Measurements from ENCODE around the gene SEC14L6. TPM values are rescaled to one million over a fixed set of nuclear protein-coding genes. Genes with fewer than 3 reads are reported as not detected.

Gene SEC14L6
- total and polyA plus RNA-seq, 9 of the 15 experiments (the other 6 are each of a cell fraction or from before 2014, with no cell fraction given): 0.29 to 6.1 (median 1.9) TPM

DNA sequence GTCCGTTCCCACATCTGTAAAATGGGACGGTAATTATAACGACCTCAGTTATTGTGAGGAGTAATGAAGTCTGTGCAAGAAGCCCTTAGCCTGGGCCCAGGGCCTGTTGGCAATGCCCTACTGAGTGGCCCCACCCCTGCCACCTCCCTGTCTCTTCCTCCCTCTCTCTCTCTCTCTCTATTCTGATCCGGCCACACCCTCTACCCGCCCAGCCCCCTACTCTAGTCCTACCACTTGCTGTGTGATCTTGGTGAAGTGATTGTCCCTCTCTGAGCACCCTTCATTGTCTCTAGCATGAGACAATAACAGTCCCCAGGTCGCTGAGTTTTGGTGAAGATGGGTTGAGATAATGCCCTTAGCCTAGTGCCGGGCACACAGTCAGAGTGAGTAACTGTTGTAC lies 7.4 kb upstream of the SEC14L6 start:
- no peak overlapping the region for H2AFZ ChIP-seq (ENCODE audit: low read depth, low read length)
- no TSS peak for BruUV-seq (replicated peaks)
- peak overlapping the region in 1 of 2 experiments; percentile 17; a peak in 1 of 4 replicates for H3K9ac ChIP-seq (ENCODE audit: insufficient read depth in 1 of 2, low read depth in 2 of 2, low read length in 2 of 2)
- H3K9me3 ChIP-seq (replicated peaks; ENCODE audit: control insufficient read depth, insufficient read depth, low read depth, low read length): no peaks in the 10 kb centered on the region
- DNase-seq (ENCODE audit: extremely low read depth in 1 of 4, low spot score in 3 of 4) (no peak), ATAC-seq (no peak), FAIRE-seq (no peak)
- H4K20me1 ChIP-seq (replicated peaks; ENCODE audit: control insufficient read depth, insufficient read depth, low read length): no peaks in the 10 kb centered on the region
- CTCF ChIA-PET (ENCODE audit: low intra/inter-chr PET ratio): no interaction called here
- no peaks in the 10 kb centered on the region for H3K9me1 ChIP-seq (ENCODE audit: control insufficient read depth, insufficient read depth, low read length)
- WGBS (ENCODE audit: insufficient coverage, low coverage, missing lambda C conversion rate): 17% methylated on average over 5 of the region's 7 CpGs
- no peak overlapping the region for H3K27ac ChIP-seq (ENCODE audit: extremely low read depth, low read depth, low read length)
- POLR2A ChIA-PET: no interaction called here
- no peaks in the 10 kb centered on the region for H3K27me3 ChIP-seq (ENCODE audit: control insufficient read depth in 2 of 2, insufficient read depth in 2 of 2, low read length in 2 of 2)
- intact Hi-C loops (cut with micrococcal nuclease): no loop called here
- no peak overlapping the region for H3K4me3 ChIP-seq
- no peak overlapping the region for H3K4me2 ChIP-seq (ENCODE audit: insufficient read depth, low read length)
- no peaks in the 10 kb centered on the region for H3K79me2 ChIP-seq (ENCODE audit: control insufficient read depth, insufficient read depth, low read length)
- H3K4me1 ChIP-seq (replicated peaks in 1 of 2; ENCODE audit: control insufficient read depth in 2 of 2, insufficient read depth in 2 of 2, low read length in 2 of 2): peaks cover 0 to 13% of the 10 kb centered on the region in 2 experiments; a peak in 2 of 5 replicates
- no peaks in the 10 kb centered on the region for H3K36me3 ChIP-seq (ENCODE audit: control insufficient read depth, insufficient read depth, low read length)
- TF ChIP-seq BMI1 (IDR thresholded peaks at IDR 0.05; ENCODE audit: low read length) (no peak), ZNF507 (tag; conservative IDR thresholded peaks at IDR 0.05) (no peak), PHF8 (IDR thresholded peaks at IDR 0.05; ENCODE audit: borderline replicate concordance, low read length) (no peak), ATF7 (IDR thresholded peaks at IDR 0.05) (no peak), ETS2 (tag; IDR thresholded peaks at IDR 0.05; ENCODE audit: borderline replicate concordance, poor library complexity, severe bottlenecking) (no peak), GABPB2 (CRISPR knock-in tag; conservative IDR thresholded peaks at IDR 0.05) (no peak), SOX6 (IDR thresholded peaks at IDR 0.05) (no peak), ZNF316 (IDR thresholded peaks at IDR 0.05) (no peak)
- in situ Hi-C loops (cut with MboI): no loop called here

DNA sequence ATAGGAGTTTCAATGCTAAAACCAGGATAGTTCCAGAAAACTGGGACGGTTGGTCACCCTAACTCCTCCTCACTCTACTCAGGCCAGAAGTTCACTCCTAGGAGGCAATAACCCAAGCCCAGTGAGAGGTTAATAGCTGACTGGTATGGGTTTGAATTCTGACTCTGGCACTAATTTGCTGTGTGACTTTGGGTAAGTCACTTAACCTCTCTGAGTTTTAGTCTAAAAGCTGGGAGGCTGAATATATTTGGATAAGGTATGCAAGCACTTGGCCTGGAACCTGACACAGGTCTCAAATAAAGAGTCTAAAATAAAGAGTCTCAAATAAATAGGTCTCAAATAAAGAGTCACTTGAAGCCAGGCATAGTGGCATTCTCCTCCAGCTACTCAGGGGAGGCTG lies 6.2 kb upstream of the SEC14L6 start:
- no peaks in the 10 kb centered on the region for H4K20me1 ChIP-seq (replicated peaks; ENCODE audit: control insufficient read depth, insufficient read depth, low read length)
- H3K36me3 ChIP-seq (ENCODE audit: control insufficient read depth, insufficient read depth, low read length): no peaks in the 10 kb centered on the region
- H3K4me2 ChIP-seq (ENCODE audit: insufficient read depth, low read length): no peak overlapping the region
- no peak overlapping the region for H3K4me3 ChIP-seq
- no peak overlapping the region for H3K27ac ChIP-seq (ENCODE audit: extremely low read depth, low read depth, low read length)
- intact Hi-C loops (cut with micrococcal nuclease): no loop called here
- no peak for FAIRE-seq
- POLR2A ChIA-PET: interaction anchor here (0.7 kb wide), 1 partner anchor 97 kb away, joined by 3 read pairs; no protein-coding TSS in a partner anchor
- H2AFZ ChIP-seq (ENCODE audit: low read depth, low read length): no peak overlapping the region
- H3K9me3 ChIP-seq (replicated peaks; ENCODE audit: control insufficient read depth, insufficient read depth, low read depth, low read length): no peaks in the 10 kb centered on the region
- H3K79me2 ChIP-seq (ENCODE audit: control insufficient read depth, insufficient read depth, low read length): no peaks in the 10 kb centered on the region
- in situ Hi-C loops (cut with MboI): no loop called here
- H3K9ac ChIP-seq (ENCODE audit: insufficient read depth in 1 of 2, low read depth in 2 of 2, low read length in 2 of 2): no peak overlapping the region
- DNase-seq (ENCODE audit: extremely low read depth in 1 of 4, low spot score in 3 of 4): no peak
- 0% methylated on average over 1 of the region's 1 CpG for WGBS (ENCODE audit: insufficient coverage, low coverage, missing lambda C conversion rate)
- no TSS peak for BruUV-seq (replicated peaks)
- no peaks in the 10 kb centered on the region for H3K27me3 ChIP-seq (ENCODE audit: control insufficient read depth in 2 of 2, insufficient read depth in 2 of 2, low read length in 2 of 2)
- peak; percentile 16 to 55; a peak in 3 of 4 replicates for TF ChIP-seq KDM1A (IDR thresholded peaks at IDR 0.05)
- 0 out of 2 replicates have a peak, but pooled peaks have one; percentile 24 for TF ChIP-seq ADNP (tag; IDR thresholded peaks at IDR 0.05)
- peak; percentile 65 for TF ChIP-seq ZFP36 (IDR thresholded peaks at IDR 0.05; ENCODE audit: low read depth, low read length, partially characterized antibody)
- TF ChIP-seq, protein P1, sequence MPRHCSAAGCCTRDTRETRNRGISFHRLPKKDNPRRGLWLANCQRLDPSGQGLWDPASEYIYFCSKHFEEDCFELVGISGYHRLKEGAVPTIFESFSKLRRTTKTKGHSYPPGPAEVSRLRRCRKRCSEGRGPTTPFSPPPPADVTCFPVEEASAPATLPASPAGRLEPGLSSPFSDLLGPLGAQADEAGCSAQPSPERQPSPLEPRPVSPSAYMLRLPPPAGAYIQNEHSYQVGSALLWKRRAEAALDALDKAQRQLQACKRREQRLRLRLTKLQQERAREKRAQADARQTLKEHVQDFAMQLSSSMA (CRISPR knock-in tag; IDR thresholded peaks at IDR 0.05): no peak
- TF ChIP-seq HDAC2 (IDR thresholded peaks at IDR 0.05): peak; percentile 30; the same call in 1 of the 2 replicates
- peak; percentile 84 for TF ChIP-seq BCOR (IDR thresholded peaks at IDR 0.05)
- peak; percentile 80 for TF ChIP-seq RBM25 (IDR thresholded peaks at IDR 0.05; ENCODE audit: low read depth, low read length, severe bottlenecking)
- no peak for TF ChIP-seq ZNF445 (CRISPR knock-in tag; IDR thresholded peaks at IDR 0.05; ENCODE audit: low read depth)
- ATAC-seq: no peak
- no peaks in the 10 kb centered on the region for H3K9me1 ChIP-seq (ENCODE audit: control insufficient read depth, insufficient read depth, low read length)
- CTCF ChIA-PET (ENCODE audit: low intra/inter-chr PET ratio): no interaction called here
- H3K4me1 ChIP-seq (replicated peaks in 1 of 2; ENCODE audit: control insufficient read depth in 2 of 2, insufficient read depth in 2 of 2, low read length in 2 of 2): peaks cover 0 to 13% of the 10 kb centered on the region in 2 experiments; a peak in 2 of 5 replicates
